ENCODE data around the gene NFILZ. TPM values are rescaled to one million over a fixed set of nuclear protein-coding genes. Genes with fewer than 3 reads are reported as not detected.

NFILZ gene
- total RNA-seq, 1 donor from 2014 or later = not detected

GRCh38 chr19:8611877-8612806 is 18.3 kb upstream of the NFILZ start:
- TF ChIP-seq, protein P1, sequence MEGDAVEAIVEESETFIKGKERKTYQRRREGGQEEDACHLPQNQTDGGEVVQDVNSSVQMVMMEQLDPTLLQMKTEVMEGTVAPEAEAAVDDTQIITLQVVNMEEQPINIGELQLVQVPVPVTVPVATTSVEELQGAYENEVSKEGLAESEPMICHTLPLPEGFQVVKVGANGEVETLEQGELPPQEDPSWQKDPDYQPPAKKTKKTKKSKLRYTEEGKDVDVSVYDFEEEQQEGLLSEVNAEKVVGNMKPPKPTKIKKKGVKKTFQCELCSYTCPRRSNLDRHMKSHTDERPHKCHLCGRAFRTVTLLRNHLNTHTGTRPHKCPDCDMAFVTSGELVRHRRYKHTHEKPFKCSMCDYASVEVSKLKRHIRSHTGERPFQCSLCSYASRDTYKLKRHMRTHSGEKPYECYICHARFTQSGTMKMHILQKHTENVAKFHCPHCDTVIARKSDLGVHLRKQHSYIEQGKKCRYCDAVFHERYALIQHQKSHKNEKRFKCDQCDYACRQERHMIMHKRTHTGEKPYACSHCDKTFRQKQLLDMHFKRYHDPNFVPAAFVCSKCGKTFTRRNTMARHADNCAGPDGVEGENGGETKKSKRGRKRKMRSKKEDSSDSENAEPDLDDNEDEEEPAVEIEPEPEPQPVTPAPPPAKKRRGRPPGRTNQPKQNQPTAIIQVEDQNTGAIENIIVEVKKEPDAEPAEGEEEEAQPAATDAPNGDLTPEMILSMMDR (conservative IDR thresholded peaks at IDR 0.05) = no peak
- no peaks in the 10 kb centered on the region for H3K9me3 Mint-ChIP-seq
- peaks cover 23% of the 10 kb centered on the region for H3K4me1 Mint-ChIP-seq
- no peak for DNase-seq (ENCODE audit: low read depth, low spot score)
- no peak overlapping the region for H3K27ac Mint-ChIP-seq (ENCODE audit: unreplicated experiment)
- H3K27me3 Mint-ChIP-seq (ENCODE audit: low read depth) = peaks cover 10% of the 10 kb centered on the region
- no peaks in the 10 kb centered on the region for H3K36me3 Mint-ChIP-seq (ENCODE audit: low read depth)
- peak overlapping the region; percentile 89 for H3K4me3 Mint-ChIP-seq

DNA sequence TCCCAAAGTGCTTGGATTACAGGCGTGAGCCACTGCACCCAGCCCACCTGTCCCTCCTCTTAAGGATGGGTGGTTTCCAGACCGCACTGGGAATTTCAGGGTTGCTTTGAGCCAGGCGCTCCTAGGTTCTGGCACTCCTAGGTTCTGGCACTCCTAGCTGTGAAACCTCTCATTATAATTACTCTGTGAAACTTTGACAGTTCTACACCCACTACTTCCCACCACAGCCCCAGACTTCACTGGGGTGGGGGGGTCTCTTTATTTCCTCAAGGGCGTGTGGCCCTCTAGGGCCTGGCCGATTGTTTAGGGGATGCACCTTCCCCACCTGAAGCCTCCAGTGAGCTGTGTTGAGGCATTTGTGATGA is 17.6 kb upstream of the NFILZ start:
- Mint-ChIP-seq H3K4me1 (peaks cover 23% of the 10 kb centered on the region), H3K27ac (ENCODE audit: unreplicated experiment) (no peak overlapping the region), H3K36me3 (ENCODE audit: low read depth) (no peaks in the 10 kb centered on the region), H3K9me3 (no peaks in the 10 kb centered on the region), H3K4me3 (peak overlapping the region; percentile 89), H3K27me3 (ENCODE audit: low read depth) (peaks cover 16% of the 10 kb centered on the region)
- TF ChIP-seq, protein P1 (conservative IDR thresholded peaks at IDR 0.05) = no peak
- no peak for DNase-seq (ENCODE audit: low read depth, low spot score)

DNA sequence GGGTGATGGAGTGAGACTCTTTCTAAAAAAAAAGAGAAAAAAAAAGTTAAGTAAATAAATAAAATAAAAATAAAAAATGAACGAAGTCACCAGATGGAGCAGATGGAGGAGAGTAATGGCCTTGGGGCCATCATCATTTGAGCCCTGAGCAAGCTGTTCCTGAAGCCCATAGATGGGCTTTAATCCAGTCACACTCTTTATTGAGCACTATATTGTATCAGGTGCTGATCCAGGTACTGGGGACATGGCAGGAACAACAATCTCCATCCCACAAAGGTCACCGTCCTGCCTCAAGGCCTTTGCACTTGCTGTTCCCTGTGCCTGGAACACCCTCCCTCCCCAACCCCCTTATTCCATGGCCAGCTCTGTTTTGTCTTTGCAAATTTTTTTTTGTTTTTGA is 16.0 kb upstream of the NFILZ start:
- TF ChIP-seq, protein P1 (conservative IDR thresholded peaks at IDR 0.05) = no peak
- Mint-ChIP-seq H3K4me3 (no peak overlapping the region), H3K36me3 (ENCODE audit: low read depth) (no peaks in the 10 kb centered on the region), H3K9me3 (no peaks in the 10 kb centered on the region), H3K27me3 (ENCODE audit: low read depth) (peaks cover 19% of the 10 kb centered on the region), H3K4me1 (peaks cover 13% of the 10 kb centered on the region), H3K27ac (ENCODE audit: unreplicated experiment) (no peak overlapping the region)
- no peak for DNase-seq (ENCODE audit: low read depth, low spot score)

DNA sequence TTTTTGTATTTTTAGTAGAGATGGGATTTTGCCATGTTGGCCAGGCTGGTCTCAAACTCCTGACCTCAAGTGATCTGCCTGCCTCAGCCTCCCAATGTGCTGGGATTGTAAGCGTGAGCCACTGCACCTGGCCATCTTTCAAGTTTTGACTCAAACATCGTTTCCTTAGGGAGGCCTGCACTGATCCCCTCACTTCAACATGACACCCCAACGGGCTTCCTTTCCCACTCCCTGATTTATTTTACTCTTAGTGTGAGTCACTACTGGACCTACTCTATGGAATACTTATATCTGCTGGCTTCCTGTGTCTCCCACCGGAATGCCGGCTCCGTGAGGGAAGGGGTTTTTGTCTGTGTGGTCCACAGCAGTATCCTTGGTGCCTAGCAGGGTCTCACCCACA is 15.4 kb upstream of the NFILZ start:
- Mint-ChIP-seq H3K27me3 (ENCODE audit: low read depth) (peaks cover 16% of the 10 kb centered on the region), H3K36me3 (ENCODE audit: low read depth) (no peaks in the 10 kb centered on the region), H3K4me3 (peak overlapping the region; percentile 33), H3K27ac (ENCODE audit: unreplicated experiment) (no peak overlapping the region), H3K9me3 (no peaks in the 10 kb centered on the region), H3K4me1 (peaks cover 8% of the 10 kb centered on the region)
- DNase-seq (ENCODE audit: low read depth, low spot score) = no peak
- TF ChIP-seq, protein P1 (conservative IDR thresholded peaks at IDR 0.05) = no peak

GRCh38 chr19:8615813-8616596 is 14.4 kb upstream of the NFILZ start:
- no peak overlapping the region for H3K27ac Mint-ChIP-seq (ENCODE audit: unreplicated experiment)
- no peaks in the 10 kb centered on the region for H3K9me3 Mint-ChIP-seq
- peaks cover 4% of the 10 kb centered on the region for H3K4me1 Mint-ChIP-seq
- DNase-seq (ENCODE audit: low read depth, low spot score) = peak; percentile 75
- H3K27me3 Mint-ChIP-seq (ENCODE audit: low read depth) = peaks cover 25% of the 10 kb centered on the region
- no peaks in the 10 kb centered on the region for H3K36me3 Mint-ChIP-seq (ENCODE audit: low read depth)
- H3K4me3 Mint-ChIP-seq = peak overlapping the region; percentile 82
- TF ChIP-seq, protein P1 (conservative IDR thresholded peaks at IDR 0.05) = peak; percentile 92

Data from neural crest cell (in vitro differentiated cells).